H9 (cell line): ENCODE results near the gene TRIO. TPM values are rescaled to one million over a fixed set of nuclear protein-coding genes. Genes with fewer than 3 reads are reported as not detected.

Source experiments
- DNase-seq: peaks from one replicate; pipeline ENCODE4 v3.0.0-alpha.2; 2017
- H2AFZ ChIP-seq: one replicate; pipeline ENCODE4 v1.6.1; 2013; ENCODE audit warnings: mild to moderate bottlenecking, low read length, control low read depth, moderate library complexity
- H2AK5ac ChIP-seq: 2 replicates; pipeline ENCODE4 v1.6.1; 2013; ENCODE audit warnings: low read length, control low read depth, mixed read lengths; ENCODE audit not compliant: insufficient read length
- H2BK120ac ChIP-seq: one replicate; pipeline ENCODE4 v1.6.1; 2013; ENCODE audit warnings: low read depth, mild to moderate bottlenecking, low read length, control low read depth, inconsistent platforms; ENCODE audit not compliant: poor library complexity, severe bottlenecking
- H2BK12ac ChIP-seq: 2 replicates; pipeline ENCODE4 v1.6.1; 2013; ENCODE audit warnings: low read length, control low read depth, mixed read lengths, low read depth; ENCODE audit not compliant: insufficient read length
- H2BK15ac ChIP-seq: 2 replicates; pipeline ENCODE4 v1.6.1; 2013; ENCODE audit warnings: low read depth, low read length, control low read depth
- H2BK20ac ChIP-seq: one replicate; pipeline ENCODE4 v1.6.1; 2013; ENCODE audit warnings: low read depth, mild to moderate bottlenecking, low read length, control low read depth, inconsistent platforms; ENCODE audit not compliant: poor library complexity, severe bottlenecking
- H2BK5ac ChIP-seq: 2 replicates; pipeline ENCODE4 v1.6.1; 2013; ENCODE audit warnings: low read length, control low read depth, mixed read lengths; ENCODE audit not compliant: insufficient read length
- H3K14ac ChIP-seq: 2 replicates; pipeline ENCODE4 v1.6.1; 2013; ENCODE audit warnings: low read length, control low read depth; ENCODE audit not compliant: insufficient read depth
- H3K18ac ChIP-seq: 2 replicates; pipeline ENCODE4 v1.6.1; 2013; ENCODE audit warnings: low read depth, mild to moderate bottlenecking, mixed read lengths, low read length, control low read depth; ENCODE audit not compliant: insufficient read length
- H3K23ac ChIP-seq: 2 replicates; pipeline ENCODE4 v1.6.1; 2013; ENCODE audit warnings: low read length, control low read depth, mixed read lengths, low read depth; ENCODE audit not compliant: insufficient read length
- H3K23me2 ChIP-seq: 2 replicates; pipeline ENCODE4 v1.6.1; 2013; ENCODE audit warnings: low read depth, mild to moderate bottlenecking, mixed read lengths, low read length, control low read depth; ENCODE audit not compliant: insufficient read length, poor library complexity, severe bottlenecking
- H3K27ac ChIP-seq: 2 replicates; pipeline ENCODE4 v1.5.1; 2013; ENCODE audit warnings: low read length, control low read depth, mixed read lengths, low read depth; ENCODE audit not compliant: insufficient read length
- H3K27me3 ChIP-seq: 2 replicates; pipeline ENCODE4 v1.6.1; 2013; ENCODE audit warnings: low read length, control low read depth, inconsistent platforms; ENCODE audit not compliant: insufficient read depth
- H3K4ac ChIP-seq: 2 replicates; pipeline ENCODE4 v1.6.1; 2013; ENCODE audit warnings: low read depth, mild to moderate bottlenecking, control low read depth, inconsistent platforms, low read length, moderate library complexity
- H3K4me1 ChIP-seq: 2 replicates; pipeline ENCODE4 v1.6.1; 2013; ENCODE audit warnings: low read length, control low read depth, inconsistent platforms; ENCODE audit not compliant: insufficient read depth
- H3K4me2 ChIP-seq: 2 replicates; pipeline ENCODE4 v1.6.1; 2013; ENCODE audit warnings: low read length, control low read depth, mixed read lengths; ENCODE audit not compliant: insufficient read length, insufficient read depth
- H3K56ac ChIP-seq: 2 replicates; pipeline ENCODE4 v1.6.1; 2013; ENCODE audit warnings: low read depth, mild to moderate bottlenecking, mixed read lengths, low read length, control low read depth; ENCODE audit not compliant: insufficient read length
- H3K79me1 ChIP-seq: 2 replicates; pipeline ENCODE4 v1.6.1; 2013; ENCODE audit warnings: low read depth, mild to moderate bottlenecking, moderate library complexity, low read length, control low read depth, inconsistent platforms; ENCODE audit not compliant: insufficient read depth, poor library complexity, severe bottlenecking
- H3K79me2 ChIP-seq: 2 replicates; pipeline ENCODE4 v1.6.1; 2013; ENCODE audit warnings: low read length, control low read depth, inconsistent platforms; ENCODE audit not compliant: insufficient read depth
- H3K9ac ChIP-seq: 2 replicates; pipeline ENCODE4 v1.6.1; 2013; ENCODE audit warnings: low read length, control low read depth, mixed read lengths; ENCODE audit not compliant: insufficient read length; ENCODE audit errors: extremely low read depth
- H3K9me3 ChIP-seq: one replicate; pipeline ENCODE4 v1.6.1; 2013; ENCODE audit warnings: low read depth, low read length, inconsistent platforms; ENCODE audit not compliant: control insufficient read depth
- H3T11ph ChIP-seq: one replicate; pipeline ENCODE4 v1.6.1; 2013; ENCODE audit warnings: mild to moderate bottlenecking, low read length, control low read depth, inconsistent platforms
- H4K20me1 ChIP-seq: one replicate; pipeline ENCODE4 v1.6.1; 2013; ENCODE audit not compliant: control insufficient read depth, insufficient read length, insufficient read depth
- H4K5ac ChIP-seq: 2 replicates; pipeline ENCODE4 v1.6.1; 2013; ENCODE audit warnings: low read depth, mild to moderate bottlenecking, mixed read lengths, low read length, control low read depth; ENCODE audit not compliant: insufficient read length
- H4K8ac ChIP-seq: replicated peaks from 2 replicates; pipeline ENCODE4 v1.6.1; 2013; ENCODE audit warnings: low read length, control low read depth, mixed read lengths, low read depth; ENCODE audit not compliant: insufficient read length
- H4K91ac ChIP-seq: 2 replicates; pipeline ENCODE4 v1.6.1; 2013; ENCODE audit warnings: low read depth, mild to moderate bottlenecking, moderate library complexity, mixed read lengths, low read length, control low read depth; ENCODE audit not compliant: insufficient read length
- H3K27ac Mint-ChIP-seq, 3 experiments: 2 replicates in 2 of 3; 3 replicates in 1 of 3; pipeline ENCODE4 v1.8.0; 2020 to 2021; ENCODE audit warnings: mixed read lengths in 3 of 3, mild to moderate bottlenecking in 1 of 3, moderate library complexity in 1 of 3
- H3K27me3 Mint-ChIP-seq: 2 replicates; pipeline ENCODE4 v1.8.0; 2021; ENCODE audit warnings: low read depth, mild to moderate bottlenecking, moderate library complexity, mixed read lengths
- H3K36me3 Mint-ChIP-seq, 3 experiments: 2 replicates in 2 of 3; 3 replicates in 1 of 3; pipeline ENCODE4 v1.8.0; 2020 to 2021; ENCODE audit warnings: low read depth in 3 of 3, mixed read lengths in 3 of 3; ENCODE audit not compliant: insufficient read depth in 1 of 3
- H3K4me1 Mint-ChIP-seq, 2 experiments: 2 replicates each; pipeline ENCODE4 v1.8.0; 2020; ENCODE audit warnings: mixed read lengths in 2 of 2
- H3K4me3 Mint-ChIP-seq, 2 experiments: 2 replicates in 1 of 2; 3 replicates in 1 of 2; pipeline ENCODE4 v1.8.0; 2020 to 2021; ENCODE audit warnings: mild to moderate bottlenecking in 2 of 2, mixed read lengths in 2 of 2, moderate library complexity in 1 of 2
- H3K9me3 Mint-ChIP-seq, 2 experiments: 2 replicates in 1 of 2; 3 replicates in 1 of 2; pipeline ENCODE4 v1.8.0; 2020; ENCODE audit warnings: mild to moderate bottlenecking in 2 of 2, mixed read lengths in 2 of 2, moderate library complexity in 1 of 2
- CTCF ChIP-seq: fragments of 200-600 bp; sonication (generic); conservative IDR thresholded peaks from 3 replicates; pipeline ENCODE4 v1.8.0; 2021; ENCODE audit warnings: antibody characterized with exemption, mild to moderate bottlenecking
- WGBS: extraction: QIAGEN DNeasy Blood & Tissue Kit; methylation state at CpG from one replicate; pipeline ENCODE4 v1.1.7; 2013; ENCODE audit warnings: missing lambda C conversion rate, low lambda C conversion rate, mixed read lengths; ENCODE audit not compliant: insufficient read length; ENCODE audit errors: extremely low coverage; 5-methylcytosine and 5-hydroxymethylcytosine counted together
- total RNA-seq: library from RNA; stranded (reverse); gene quantifications from 2 replicates; pipeline ENCODE4 v1.2.1, GENCODE V29; 2021

TRIO gene
- total RNA-seq, 1 experiment from 2014 or later = 87.8 TPM

DNA sequence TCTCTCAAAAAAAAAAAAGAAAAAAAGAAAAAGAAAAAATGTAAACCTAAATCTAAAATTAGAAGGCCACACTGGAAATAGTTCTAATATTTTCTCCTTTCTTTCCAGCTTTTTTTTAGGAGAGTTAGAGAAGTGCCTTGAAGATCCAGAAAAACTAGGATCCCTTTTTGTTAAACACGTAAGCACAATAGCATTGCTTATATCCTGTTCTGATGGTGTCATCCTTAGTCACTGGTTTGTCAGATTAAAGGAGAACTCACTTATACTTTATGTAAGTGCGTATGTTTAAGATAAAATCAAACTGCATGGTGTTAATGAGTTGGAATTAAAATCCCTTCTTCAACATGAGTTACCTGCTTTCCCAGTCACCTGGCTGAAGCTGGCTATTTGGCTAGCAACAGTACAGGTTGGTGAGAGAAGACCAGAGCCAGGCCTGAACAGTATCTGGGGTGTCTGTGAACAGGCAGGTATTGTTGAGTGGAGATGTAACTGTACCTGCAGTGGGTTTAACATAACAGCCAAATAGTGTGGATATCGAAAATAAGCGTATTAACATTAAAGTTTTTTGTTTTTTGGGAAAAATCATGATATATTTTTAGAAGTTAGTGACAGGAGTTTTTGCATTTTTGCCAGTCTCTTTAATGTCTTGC is 333.8 kb downstream of the TRIO start:
- Histone ChIP-seq H2BK120ac (no peak overlapping the region), H3K4ac (no peak overlapping the region), H2AFZ (no peak overlapping the region), H3K27ac (no peak overlapping the region), H4K5ac (no peak overlapping the region), H3K18ac (no peak overlapping the region), H3K4me2 (no peak overlapping the region), H3K79me1 (no peaks in the 10 kb centered on the region), H2BK20ac (no peak overlapping the region), H4K91ac (no peak overlapping the region), H3K56ac (no peak overlapping the region), H2AK5ac (no peak overlapping the region), H3K23me2 (no peaks in the 10 kb centered on the region), H3K79me2 (no peaks in the 10 kb centered on the region), H3K14ac (no peak overlapping the region), H4K20me1 (no peaks in the 10 kb centered on the region), H3K23ac (no peak overlapping the region), H4K8ac (no peak overlapping the region), H2BK5ac (no peak overlapping the region), H3K9ac (no peak overlapping the region), H3T11ph (no peak overlapping the region), H2BK15ac (no peak overlapping the region), H2BK12ac (no peak overlapping the region), H3K9me3 (no peaks in the 10 kb centered on the region), H3K4me1 (no peaks in the 10 kb centered on the region), H3K27me3 (no peaks in the 10 kb centered on the region)
- no peak for DNase-seq
- Mint-ChIP-seq H3K4me3 (no peak overlapping the region), H3K4me1 (no peaks in the 10 kb centered on the region), H3K36me3 (peaks cover 16 to 69% (median 55%) of the 10 kb centered on the region in 3 experiments; a peak in 6 of 7 replicates), H3K9me3 (no peaks in the 10 kb centered on the region), H3K27ac (0 out of 7 replicates have a peak overlapping the region, but pooled peaks of 1 of the 3 experiments have one; percentile 34), H3K27me3 (no peaks in the 10 kb centered on the region)
- WGBS = 100% methylated on average over 2 of the region's 4 CpGs
- TF ChIP-seq CTCF = no peak
